ENCODE data around the gene NCKAP1. TPM values are rescaled to one million over a fixed set of nuclear protein-coding genes. Genes with fewer than 3 reads are reported as not detected.

Gene NCKAP1
- total RNA-seq, 4 donors from 2014 or later, result 33.8 to 96.5 (median 77.4) TPM

- Histone ChIP-seq H3K27me3 (no peaks in the 10 kb centered on the region), H3K4me3 (no peak overlapping the region), H3K4me1 (no peaks in the 10 kb centered on the region), H3K27ac (no peak overlapping the region), H3K9me3 (no peaks in the 10 kb centered on the region), H3K36me3 (peaks cover 0 to 12% (median 0%) of the 10 kb centered on the region in 3 donors)
- no peak for TF ChIP-seq CTCF (IDR thresholded peaks at IDR 0.05)
- TF ChIP-seq POLR2A (IDR thresholded peaks at IDR 0.05), result no peak
- no peak for DNase-seq
Measured at GRCh38 chr2:182911813-182912517, 126.3 kb downstream of the NCKAP1 start.

- DNase-seq, result no peak
Measured at GRCh38 chr2:182910965-182911364, 127.3 kb downstream of the NCKAP1 start.

GRCh38 chr2:182907081-182907830, 131.0 kb downstream of the NCKAP1 start:
- TF ChIP-seq CTCF (IDR thresholded peaks at IDR 0.05) (no peak), POLR2A (IDR thresholded peaks at IDR 0.05) (no peak)
- no peaks in the 10 kb centered on the region for H3K4me1 ChIP-seq
- H3K4me3 ChIP-seq, result no peak overlapping the region
- H3K36me3 ChIP-seq, result no peaks in the 10 kb centered on the region
- H3K27me3 ChIP-seq, result no peaks in the 10 kb centered on the region
- H3K9me3 ChIP-seq, result no peaks in the 10 kb centered on the region
- H3K27ac ChIP-seq, result no peak overlapping the region
- no peak for DNase-seq

More at GRCh38 chr2:182910965-182911364, 127.3 kb downstream of the NCKAP1 start:
- TF ChIP-seq CTCF (IDR thresholded peaks at IDR 0.05), result no peak
- TF ChIP-seq POLR2A (IDR thresholded peaks at IDR 0.05), result no peak
- Histone ChIP-seq H3K27ac (no peak overlapping the region), H3K36me3 (peaks cover 0 to 12% (median 0%) of the 10 kb centered on the region in 3 donors), H3K4me1 (no peaks in the 10 kb centered on the region), H3K4me3 (no peak overlapping the region), H3K9me3 (no peaks in the 10 kb centered on the region), H3K27me3 (no peaks in the 10 kb centered on the region)

- Histone ChIP-seq H3K27me3 (no peaks in the 10 kb centered on the region), H3K4me3 (no peak overlapping the region), H3K4me1 (no peaks in the 10 kb centered on the region), H3K36me3 (no peaks in the 10 kb centered on the region), H3K27ac (no peak overlapping the region), H3K9me3 (no peaks in the 10 kb centered on the region)
- no peak for TF ChIP-seq POLR2A (IDR thresholded peaks at IDR 0.05)
- no peak for DNase-seq
Measured at GRCh38 chr2:182906454-182906853, 131.8 kb downstream of the NCKAP1 start.

- no peak for DNase-seq
- H3K9me3 ChIP-seq, result no peaks in the 10 kb centered on the region
- no peaks in the 10 kb centered on the region for H3K27me3 ChIP-seq
- no peak overlapping the region for H3K4me3 ChIP-seq
- H3K36me3 ChIP-seq, result no peaks in the 10 kb centered on the region
- no peak overlapping the region for H3K27ac ChIP-seq
- H3K4me1 ChIP-seq, result no peaks in the 10 kb centered on the region
- TF ChIP-seq POLR2A (IDR thresholded peaks at IDR 0.05) (no peak), CTCF (IDR thresholded peaks at IDR 0.05) (no peak)
Measured at GRCh38 chr2:182904844-182905243, 133.4 kb downstream of the NCKAP1 start.

GRCh38 chr2:182903566-182903965, 134.7 kb downstream of the NCKAP1 start:
- no peaks in the 10 kb centered on the region for H3K36me3 ChIP-seq
- H3K27ac ChIP-seq, result no peak overlapping the region
- no peaks in the 10 kb centered on the region for H3K27me3 ChIP-seq
- no peak for DNase-seq
- H3K4me3 ChIP-seq, result no peak overlapping the region
- no peak for TF ChIP-seq POLR2A (IDR thresholded peaks at IDR 0.05)
- TF ChIP-seq CTCF (IDR thresholded peaks at IDR 0.05), result no peak
- no peaks in the 10 kb centered on the region for H3K4me1 ChIP-seq
- H3K9me3 ChIP-seq, result no peaks in the 10 kb centered on the region

Data from Peyer's patch (tissue), 4 donors.